ENCODE results near the gene CALCOCO2. TPM values are rescaled to one million over a fixed set of nuclear protein-coding genes. Genes with fewer than 3 reads are reported as not detected.

The CALCOCO2 gene
- total and polyA plus RNA-seq, 10 donors, result 30.1 to 167 (median 126) TPM

- Histone ChIP-seq H3K36me3 (no peaks in the 10 kb centered on the region), H3K4me1 (peaks cover 7 to 17% (median 12%) of the 10 kb centered on the region in 6 donors), H3K27ac (no peak overlapping the region), H3K9me3 (no peaks in the 10 kb centered on the region), H3K4me3 (no peak overlapping the region), H3K27me3 (replicated peaks in 1 of 7) (no peaks in the 10 kb centered on the region)
- no peak for DNase-seq
- WGBS, 5 donors, result 90 to 96% (median 93%) methylated on average over 7 of the region's 7 CpGs
- TF ChIP-seq CTCF (IDR thresholded peaks at IDR 0.05 in 8 of 11, conservative IDR thresholded peaks at IDR 0.05 in 3 of 11) (no peak), POLR2AphosphoS5 (IDR thresholded peaks at IDR 0.05) (no peak), POLR2A (IDR thresholded peaks at IDR 0.05) (no peak)
- intact Hi-C loops (cut with DNase I; ENCODE audit: low total_unique reads), result no loop called here
Observed at GRCh38 chr17:48904428-48904827, 73.6 kb downstream of the CALCOCO2 start.

GRCh38 chr17:48905987-48906515 lies 75.2 kb downstream of the CALCOCO2 start:
- WGBS, 5 donors, result 80 to 90% (median 85%) methylated on average over 9 of the region's 9 CpGs
- H3K4me3 ChIP-seq, result no peak overlapping the region
- H3K36me3 ChIP-seq, result peaks cover 0 to 14% (median 7%) of the 10 kb centered on the region in 6 donors
- H3K9me3 ChIP-seq, result no peaks in the 10 kb centered on the region
- no peak overlapping the region for H3K27ac ChIP-seq
- intact Hi-C loops (cut with DNase I; ENCODE audit: low total_unique reads), result no loop called here
- DNase-seq, result no peak
- no peaks in the 10 kb centered on the region for H3K27me3 ChIP-seq (replicated peaks in 1 of 7)
- TF ChIP-seq POLR2A (IDR thresholded peaks at IDR 0.05) (no peak), POLR2AphosphoS5 (IDR thresholded peaks at IDR 0.05) (no peak), CTCF (IDR thresholded peaks at IDR 0.05 in 8 of 11, conservative IDR thresholded peaks at IDR 0.05 in 3 of 11) (no peak)
- H3K4me1 ChIP-seq, result peaks cover 19 to 34% (median 28%) of the 10 kb centered on the region in 6 donors

- Histone ChIP-seq H3K4me1 (peaks cover 25 to 50% (median 44%) of the 10 kb centered on the region in 6 donors), H3K9me3 (no peaks in the 10 kb centered on the region), H3K27ac (peak overlapping the region; percentile 95 to 98 (median 96)), H3K36me3 (peaks cover 0 to 30% (median 15%) of the 10 kb centered on the region in 6 donors), H3K4me3 (peak overlapping the region; percentile 63 to 96 (median 88)), H3K27me3 (replicated peaks in 1 of 7) (no peaks in the 10 kb centered on the region)
- 37 to 46% (median 42%) methylated on average over 2 of the region's 2 CpGs for WGBS, 5 donors
- no peak for TF ChIP-seq POLR2A (IDR thresholded peaks at IDR 0.05)
- no peak for TF ChIP-seq CTCF (IDR thresholded peaks at IDR 0.05 in 8 of 11, conservative IDR thresholded peaks at IDR 0.05 in 3 of 11)
- no peak for TF ChIP-seq POLR2AphosphoS5 (IDR thresholded peaks at IDR 0.05)
- intact Hi-C loops (cut with DNase I; ENCODE audit: low total_unique reads), result no loop called here
- DNase-seq, result no peak
Observed at GRCh38 chr17:48907713-48908046, 76.8 kb downstream of the CALCOCO2 start.

GRCh38 chr17:48908047-48908843 lies 77.4 kb downstream of the CALCOCO2 start, which contains the start of gene UBE2Z:
UBE2Z (plus strand) TSS chr17:48908407; CDS start chr17:48908504, 97 bp downstream.
- TF ChIP-seq POLR2A (IDR thresholded peaks at IDR 0.05) (peak; percentile 71 to 77 (median 73)), CTCF (IDR thresholded peaks at IDR 0.05 in 8 of 11, conservative IDR thresholded peaks at IDR 0.05 in 3 of 11) (peak in 4 of 11 experiments; percentile 12 to 45 (median 28)), POLR2AphosphoS5 (IDR thresholded peaks at IDR 0.05) (peak; percentile 98 to 99 (median 98))
- intact Hi-C loops (cut with DNase I; ENCODE audit: low total_unique reads), result no loop called here
- peaks cover 29 to 56% (median 50%) of the 10 kb centered on the region in 6 donors for H3K4me1 ChIP-seq
- H3K4me3 ChIP-seq, result peak within 1 kb of the TSS; percentile 63 to 96 (median 88)
- H3K27me3 ChIP-seq (replicated peaks in 1 of 7), result no peaks in the 10 kb centered on the region
- peak within 1 kb of the TSS; percentile 95 to 98 (median 96) for H3K27ac ChIP-seq
- WGBS, 5 donors, result 1% methylated on average over 50 to 81 of the region's 81 CpGs
- no peaks in the 10 kb centered on the region for H3K9me3 ChIP-seq
- H3K36me3 ChIP-seq, result peaks cover 0 to 36% (median 21%) of the 10 kb centered on the region in 6 donors
- DNase-seq, result peak; percentile 98
